ENCODE measurements around the gene NPAS3.

NPAS3 gene

DNA sequence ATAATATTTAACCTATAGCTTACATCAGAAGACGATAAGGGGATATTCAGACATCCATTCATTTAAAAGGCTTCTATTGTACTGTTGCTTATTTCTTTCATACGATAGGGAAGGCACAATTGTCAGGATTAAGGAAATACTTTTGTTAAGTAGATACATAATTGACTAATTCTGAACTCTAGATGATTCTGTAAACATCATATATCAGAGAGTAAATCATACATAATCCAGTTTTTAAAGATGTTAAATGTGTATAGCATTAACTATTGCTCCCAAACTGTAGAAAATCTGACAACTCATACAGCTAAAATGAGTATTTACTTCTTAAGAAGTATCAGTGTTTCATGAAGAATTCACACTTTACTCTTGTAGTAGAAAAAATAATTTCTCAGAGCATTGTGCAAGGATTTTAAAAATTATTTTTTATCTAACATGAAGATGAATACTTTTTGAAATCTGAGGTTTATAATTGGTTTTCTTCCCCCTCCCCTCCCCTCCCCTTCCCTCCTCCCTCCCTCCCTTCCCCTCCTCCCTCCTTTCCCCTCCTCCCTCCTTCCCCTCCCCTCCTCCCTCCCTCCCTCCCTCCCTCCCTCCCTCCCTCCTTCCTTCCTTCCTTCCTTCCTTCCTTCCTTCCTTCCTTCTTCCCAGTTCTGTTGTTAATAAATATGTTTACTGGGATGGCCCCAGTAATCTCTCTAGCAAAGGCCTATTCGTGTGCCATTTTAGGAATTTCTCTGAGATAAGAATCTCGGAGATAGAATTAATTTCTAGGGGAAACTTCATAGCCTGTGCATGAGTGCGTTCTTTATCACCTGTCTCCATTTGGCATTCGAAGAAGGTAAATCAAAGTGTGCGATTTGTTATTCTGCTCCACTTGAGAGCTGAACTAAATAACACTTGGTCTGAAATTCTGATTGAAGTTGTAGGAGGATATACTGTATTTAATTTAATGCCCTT, 2.3 kb downstream of the NPAS3 start:
- DNase-seq = no peak

DNA sequence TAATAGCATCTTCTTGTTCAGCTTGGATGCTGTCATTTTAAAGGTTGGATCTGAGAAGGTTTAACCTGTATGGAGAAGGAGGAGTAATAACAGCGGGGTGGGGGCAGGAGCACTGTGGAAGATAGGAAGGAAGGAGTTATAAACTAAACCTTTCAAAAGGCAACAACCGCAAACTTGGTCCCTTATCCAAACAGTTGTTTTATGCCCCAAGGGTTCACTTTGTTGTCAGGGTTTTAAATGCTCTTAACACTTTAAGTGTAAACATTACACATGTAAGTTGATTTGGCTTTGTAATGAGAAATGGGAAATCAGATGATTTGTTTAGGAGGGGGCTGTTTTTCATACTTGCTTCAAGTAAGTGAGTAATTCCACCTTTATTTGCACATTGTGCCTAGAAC, 3.0 kb downstream of the NPAS3 start:
- no peak for DNase-seq

DNA sequence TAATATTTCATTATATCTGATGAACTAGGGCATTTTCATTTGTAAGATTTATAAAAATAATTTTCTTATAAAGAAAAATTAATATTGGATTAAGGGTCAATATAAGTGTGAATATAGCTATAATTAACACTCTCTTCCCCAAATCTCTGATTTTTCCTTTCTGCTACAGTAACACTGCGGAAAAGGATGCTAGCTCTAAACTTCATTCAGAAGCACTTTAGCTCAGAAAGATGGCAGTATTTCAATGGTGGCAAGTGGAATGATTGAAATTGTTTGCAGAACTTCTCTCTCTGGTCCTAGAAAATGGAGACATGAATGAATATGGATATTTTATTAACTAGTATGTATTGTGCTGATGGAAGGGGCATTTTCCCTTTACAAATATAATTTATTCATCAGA, 8.4 kb downstream of the NPAS3 start:
- no peak for DNase-seq

DNA sequence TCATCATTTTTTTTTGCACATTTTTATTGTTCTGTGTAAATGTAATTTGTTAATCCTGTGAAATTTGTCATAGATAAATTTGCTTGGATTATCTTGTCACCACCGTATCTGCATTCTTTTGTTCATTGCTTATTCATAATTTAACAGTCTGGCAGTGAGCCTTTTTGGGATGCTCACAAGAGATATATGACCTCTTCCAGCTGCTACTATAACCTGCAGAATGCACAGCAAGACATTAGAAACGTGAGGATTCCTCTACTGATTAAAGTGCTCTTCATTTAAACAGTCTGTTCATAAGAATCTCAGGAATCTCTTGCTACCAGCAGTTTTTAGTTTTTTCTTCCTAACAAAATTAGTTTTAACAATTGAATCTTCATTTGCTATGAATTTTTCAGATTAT, 9.1 kb downstream of the NPAS3 start:
- DNase-seq = no peak

DNA sequence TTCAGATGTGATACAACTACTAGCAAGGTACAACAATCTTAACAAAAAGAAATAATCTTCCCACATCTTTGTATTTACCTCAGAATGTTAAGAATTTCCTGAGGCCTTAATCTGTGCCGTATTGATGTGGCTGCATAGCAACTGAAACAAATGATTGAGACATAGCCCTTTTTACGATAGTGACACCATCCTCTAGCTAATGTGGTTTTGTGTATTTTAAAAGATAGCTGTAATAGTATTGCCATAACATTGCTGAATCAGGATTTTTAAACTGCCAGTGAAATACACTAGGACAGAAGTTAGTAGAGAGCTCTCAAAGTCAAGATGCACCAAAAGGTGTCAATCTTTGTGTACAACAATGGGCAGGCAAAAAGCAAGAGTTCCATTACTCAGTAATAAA, 11.9 kb downstream of the NPAS3 start:
- DNase-seq = no peak

DNA sequence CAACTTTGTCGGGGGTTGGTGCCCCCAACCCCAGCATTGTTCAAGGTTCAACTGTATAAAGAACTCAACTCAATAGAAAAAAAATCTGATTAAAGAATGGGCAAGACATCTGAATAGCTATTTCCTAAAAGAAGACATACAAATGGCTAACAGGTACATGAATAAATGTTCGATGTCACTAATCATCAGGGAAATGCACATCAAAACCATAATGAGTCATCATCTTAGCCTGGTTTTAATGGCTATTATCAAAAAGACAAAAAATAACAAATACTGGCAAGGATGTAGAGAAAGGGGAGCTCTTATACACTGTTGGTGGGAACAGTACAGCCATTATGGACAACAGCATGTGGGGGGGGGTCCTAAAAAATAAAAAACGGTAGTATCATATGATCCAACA, 28.7 kb downstream of the NPAS3 start:
- DNase-seq = no peak

DNA sequence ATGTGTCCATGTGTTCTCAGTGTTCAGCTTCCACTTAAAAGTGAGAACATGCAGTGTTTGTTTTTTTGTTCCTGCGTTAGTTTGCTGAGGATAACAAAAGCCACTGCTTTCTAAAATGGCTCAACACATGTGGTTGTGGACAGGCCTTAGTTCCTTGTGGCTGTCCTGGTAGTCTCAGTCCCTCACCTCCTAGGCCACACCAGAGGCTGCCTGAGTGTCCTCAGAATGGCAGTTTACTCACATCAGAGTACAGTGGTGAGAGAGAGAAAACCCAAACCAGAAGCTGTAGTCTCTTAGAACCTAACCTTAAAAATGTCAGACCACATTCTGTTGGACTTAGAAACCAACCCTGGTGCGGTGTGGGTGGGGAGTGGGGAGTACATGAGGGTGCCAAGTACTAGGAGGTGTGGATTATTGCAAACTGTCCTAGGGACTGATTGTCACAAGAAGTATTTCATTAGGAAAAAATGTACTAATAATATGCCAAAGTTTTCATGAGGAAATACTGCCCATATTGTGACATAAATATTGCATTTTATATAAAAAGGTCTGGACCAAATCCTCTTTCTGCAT, 30.4 kb downstream of the NPAS3 start:
- no peak for DNase-seq

DNA sequence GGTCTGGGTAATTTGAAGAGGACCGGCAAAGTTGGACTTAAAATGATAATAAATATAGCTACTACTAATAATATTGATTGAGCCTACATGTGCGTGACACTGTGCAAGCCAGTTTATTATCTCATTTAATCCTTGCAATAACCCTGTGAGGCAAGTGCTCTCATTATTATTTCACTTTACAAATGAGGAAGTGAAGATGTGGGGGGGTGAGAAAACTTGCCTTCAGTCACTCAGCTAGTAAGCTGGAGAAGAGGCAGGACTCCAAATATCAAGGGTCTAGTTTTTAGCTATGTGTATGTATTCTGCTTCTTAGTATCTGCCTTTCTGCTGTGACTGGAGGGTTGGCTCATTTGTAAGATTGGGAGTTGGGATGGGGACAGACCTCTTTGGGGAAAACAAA, 39.2 kb downstream of the NPAS3 start:
- no peak for DNase-seq

DNA sequence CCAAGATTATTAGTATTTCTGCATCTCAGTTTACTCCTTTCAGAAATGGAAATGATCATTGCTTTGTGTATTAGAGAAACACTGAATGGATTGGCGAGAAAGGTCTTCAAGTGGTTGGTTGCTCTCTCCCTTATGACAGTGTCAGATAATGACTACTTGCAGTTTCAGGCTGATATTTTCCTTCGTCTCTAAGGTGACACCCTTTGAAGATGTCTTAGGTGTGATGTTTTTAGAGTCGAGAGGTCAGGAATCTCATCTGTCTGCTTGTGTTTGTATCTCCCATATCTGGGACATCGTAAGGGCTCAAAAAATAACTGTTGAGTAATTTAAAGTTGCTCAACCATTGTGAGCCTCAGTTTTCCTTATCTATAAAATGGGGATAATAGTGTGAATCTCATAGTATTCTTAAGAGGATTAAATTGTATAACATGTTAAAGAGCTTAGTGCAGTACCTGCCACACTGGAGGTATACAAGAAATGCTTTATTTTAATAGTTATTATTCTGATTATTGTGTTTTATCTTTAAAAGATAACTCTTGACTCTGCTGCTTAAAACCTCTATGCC, 40.1 kb downstream of the NPAS3 start:
- no peak for DNase-seq

DNA sequence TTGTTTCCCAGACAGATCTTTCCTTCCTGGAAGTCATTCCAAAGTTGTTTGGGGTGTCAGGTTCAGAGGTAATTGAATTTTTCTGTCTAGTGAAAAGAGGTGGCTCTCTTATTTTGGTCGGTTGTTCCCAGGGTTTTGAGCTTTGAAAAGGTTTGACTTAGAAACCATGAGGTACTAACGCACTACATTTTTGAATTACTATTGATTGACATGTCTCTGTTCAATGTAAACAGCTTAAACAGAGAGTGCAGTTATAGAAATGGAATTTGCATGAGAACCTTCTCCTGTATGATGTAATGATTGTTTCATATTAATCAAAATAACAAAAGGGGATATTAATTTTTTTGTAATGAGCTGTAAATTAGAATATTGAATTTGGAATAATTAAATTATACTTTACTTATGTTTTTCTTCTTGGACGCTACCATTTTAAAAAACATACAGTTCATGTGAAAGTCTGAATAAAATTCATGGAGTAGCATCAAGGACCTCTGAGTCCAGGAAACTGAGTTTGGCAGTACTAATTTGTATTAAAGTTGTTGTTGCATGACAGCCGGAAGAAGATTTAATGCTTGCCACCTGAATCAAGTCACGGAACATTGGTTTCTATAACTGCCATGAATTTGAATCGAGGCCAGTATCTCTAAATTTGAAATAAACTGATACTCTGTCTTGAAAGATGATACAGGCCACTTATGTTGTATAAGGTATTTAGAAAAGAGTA, 41.7 kb downstream of the NPAS3 start:
- no peak for DNase-seq

DNA sequence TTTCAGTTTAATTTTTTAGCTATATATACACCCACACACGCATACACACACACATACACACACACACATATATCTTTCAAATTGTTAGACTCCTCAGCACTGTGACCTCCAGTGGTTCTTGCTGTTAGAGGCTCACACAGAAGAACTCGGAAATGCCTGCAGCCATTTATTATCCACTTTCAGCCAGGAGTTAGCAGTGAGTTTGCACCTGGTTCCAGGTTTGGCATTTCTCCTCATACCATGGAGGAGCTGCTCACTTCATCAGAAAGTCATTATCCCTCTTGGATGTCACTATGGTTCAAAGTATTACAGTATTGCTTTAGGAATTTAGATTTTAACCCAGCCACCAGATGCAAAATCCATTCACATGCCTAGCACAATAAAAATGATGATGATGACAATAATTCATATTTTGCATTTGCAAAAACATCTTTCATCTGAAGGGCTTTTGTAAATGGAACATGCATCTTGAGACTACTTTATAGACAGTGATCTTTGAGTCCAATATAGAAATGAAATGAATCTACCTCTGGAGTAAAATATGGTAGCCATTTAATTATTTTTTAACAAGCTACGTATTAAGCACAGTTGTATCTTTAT, 42.3 kb downstream of the NPAS3 start:
- DNase-seq = no peak

DNA sequence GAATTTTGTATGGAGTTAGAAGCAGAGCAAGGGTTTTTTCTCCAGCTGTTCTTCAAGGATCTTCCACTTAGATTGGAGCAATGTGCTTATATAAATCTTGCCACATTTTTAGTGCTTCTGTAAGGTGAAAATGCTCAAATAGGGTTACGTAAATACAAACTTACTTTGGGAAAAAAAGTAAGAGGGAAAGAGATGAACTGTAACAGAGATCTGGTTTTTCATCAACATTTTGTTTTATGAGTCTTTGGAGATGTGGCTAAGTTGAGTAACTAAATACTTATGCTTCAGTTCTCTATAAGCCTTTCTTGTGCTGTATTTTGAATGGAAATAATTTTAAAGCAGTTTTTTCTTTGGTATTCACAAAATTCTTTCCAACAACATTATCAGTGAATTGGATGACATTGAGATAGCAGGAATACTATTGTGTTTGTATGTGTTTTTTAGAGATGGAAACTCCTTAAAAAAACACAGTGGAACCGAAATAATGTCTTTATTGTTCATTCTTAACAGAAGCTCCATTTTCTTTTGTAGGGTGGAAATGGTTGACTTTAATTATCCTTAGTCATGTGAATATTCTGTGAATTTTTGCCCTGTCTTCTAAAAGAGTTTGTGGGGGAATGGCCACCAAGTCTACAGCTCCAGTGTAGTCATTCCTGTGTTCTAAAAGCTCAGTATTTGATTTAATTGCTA, 45.7 kb downstream of the NPAS3 start:
- DNase-seq = no peak

DNA sequence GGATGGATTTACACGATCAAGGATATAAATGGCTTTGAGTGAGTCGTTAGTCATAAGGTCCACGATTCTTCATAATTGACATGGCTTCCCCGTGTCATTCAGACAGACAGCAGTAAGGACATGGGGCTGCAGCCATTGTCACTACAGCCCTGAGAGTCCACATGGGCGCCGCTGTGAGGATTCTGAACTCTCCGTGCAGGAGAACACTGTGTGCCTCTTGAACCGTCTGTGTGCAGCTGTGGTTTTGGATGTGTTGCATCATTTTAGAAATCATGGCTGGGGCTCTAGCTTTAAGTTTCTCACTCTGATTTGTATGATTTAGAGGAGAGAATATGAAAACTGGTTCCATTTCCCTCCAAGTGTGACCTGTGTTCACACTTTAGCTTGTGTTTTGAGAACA, 47.2 kb downstream of the NPAS3 start:
- DNase-seq = no peak

DNA sequence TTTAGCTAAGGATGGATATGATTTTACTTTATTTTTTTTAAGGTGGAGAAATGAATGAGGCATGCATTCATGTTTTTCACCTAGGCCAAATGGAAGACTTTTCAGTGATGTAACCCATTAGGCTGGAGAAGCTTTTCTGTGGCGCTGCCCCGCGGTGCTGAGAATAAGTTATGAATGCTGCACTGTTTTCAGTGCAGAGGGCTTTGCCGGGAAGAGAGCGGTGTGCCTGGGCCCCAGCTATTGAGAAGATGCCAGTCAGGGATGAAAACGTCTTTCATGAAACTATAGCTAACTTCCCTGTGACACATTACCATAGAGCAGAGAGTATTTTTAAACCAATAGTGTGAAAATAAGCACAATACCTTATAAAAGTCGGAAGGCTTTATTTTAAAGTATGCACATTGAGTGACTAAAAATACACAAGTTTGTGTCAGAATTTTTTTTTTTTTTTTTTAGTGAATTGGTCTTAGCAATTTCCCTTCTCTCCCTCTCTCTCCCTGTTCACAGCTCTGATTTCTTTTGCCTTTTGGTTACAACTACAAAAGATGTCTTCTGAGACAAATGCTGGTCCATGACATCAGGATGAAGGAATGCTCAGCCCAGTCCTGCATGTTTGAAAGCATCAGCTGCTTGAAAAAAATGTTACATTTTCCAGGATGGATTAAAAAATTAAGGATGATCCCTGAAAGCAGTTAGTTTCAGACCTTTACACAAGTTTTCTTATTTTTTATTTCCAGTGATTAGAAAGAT, 48.3 kb downstream of the NPAS3 start:
- no peak for DNase-seq

DNA sequence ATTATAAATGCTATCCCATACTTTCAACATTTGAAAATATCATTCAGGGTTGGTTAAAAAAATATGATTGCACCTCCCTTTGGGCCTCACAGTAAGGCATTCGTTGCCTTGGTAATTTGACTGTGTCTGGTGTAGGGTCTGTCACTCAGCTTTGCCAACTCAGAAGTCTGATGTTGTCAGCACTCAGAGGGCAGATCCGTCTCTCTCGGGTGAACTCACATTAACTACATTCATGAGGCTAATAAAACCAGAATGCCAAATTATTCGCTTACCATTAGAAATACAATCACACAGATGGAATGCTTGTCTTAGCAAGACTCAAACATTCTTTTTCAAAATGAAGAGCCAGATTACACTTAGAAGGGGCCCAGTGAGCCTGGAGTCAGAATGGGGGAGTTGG, 53.0 kb downstream of the NPAS3 start:
- no peak for DNase-seq

DNA sequence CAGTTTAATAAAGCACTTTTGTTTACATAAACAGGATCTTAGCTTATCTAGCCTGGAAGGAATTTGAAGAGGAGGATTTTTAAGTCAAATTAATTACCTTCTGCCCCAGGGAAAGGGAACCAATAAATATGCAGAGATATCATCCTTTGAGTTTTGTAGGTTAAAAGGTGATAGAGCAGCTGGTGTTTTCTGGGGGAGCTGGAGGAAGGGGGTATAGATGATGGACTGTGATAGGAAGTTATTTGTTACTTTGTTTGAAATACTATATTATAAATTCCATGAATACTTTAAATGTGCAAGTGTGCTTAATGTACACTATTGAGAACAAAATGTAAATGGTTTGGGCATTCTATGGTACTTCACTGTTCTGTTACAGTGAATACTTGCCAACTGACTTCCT, 55.2 kb downstream of the NPAS3 start:
- no peak for DNase-seq

DNA sequence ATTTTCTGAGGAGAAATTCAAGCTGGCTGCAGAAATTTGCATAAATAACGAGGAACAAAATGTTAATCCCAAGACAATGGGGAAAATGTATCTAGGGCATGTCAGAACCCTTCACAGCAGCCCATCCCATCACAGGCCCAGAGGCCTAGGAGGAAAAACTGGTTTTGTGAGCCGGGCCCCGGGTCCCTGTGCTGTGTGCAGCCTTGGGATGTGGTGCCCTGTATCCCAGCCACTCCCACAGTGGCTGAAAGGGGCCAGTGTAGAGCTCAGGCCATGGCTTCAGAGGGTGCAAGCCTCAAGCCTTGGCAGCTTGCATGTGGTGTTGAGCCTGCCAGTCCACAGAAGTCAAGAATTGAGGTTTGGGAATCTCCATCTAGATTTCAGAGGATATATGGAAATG, 57.7 kb downstream of the NPAS3 start:
- no peak for DNase-seq

DNA sequence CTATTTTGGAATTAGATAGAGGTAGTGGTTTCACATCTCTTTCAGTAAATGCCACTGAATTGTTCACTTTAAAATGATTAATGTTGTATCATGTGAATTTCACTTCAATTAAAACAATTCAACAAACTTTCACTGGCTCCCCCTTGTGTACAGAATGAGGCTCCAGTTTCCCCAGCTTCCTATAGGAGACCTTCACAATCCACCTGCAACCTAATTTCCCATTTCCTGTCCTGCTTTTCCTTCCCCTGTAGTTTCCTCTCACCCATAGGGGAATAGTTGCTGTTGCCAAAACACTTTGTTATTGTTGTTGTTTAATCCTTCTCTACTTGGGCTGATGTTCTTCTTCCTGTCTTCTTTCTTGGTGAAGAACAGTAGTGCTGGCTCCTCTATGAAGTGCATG, 59.8 kb downstream of the NPAS3 start:
- no peak for DNase-seq

DNA sequence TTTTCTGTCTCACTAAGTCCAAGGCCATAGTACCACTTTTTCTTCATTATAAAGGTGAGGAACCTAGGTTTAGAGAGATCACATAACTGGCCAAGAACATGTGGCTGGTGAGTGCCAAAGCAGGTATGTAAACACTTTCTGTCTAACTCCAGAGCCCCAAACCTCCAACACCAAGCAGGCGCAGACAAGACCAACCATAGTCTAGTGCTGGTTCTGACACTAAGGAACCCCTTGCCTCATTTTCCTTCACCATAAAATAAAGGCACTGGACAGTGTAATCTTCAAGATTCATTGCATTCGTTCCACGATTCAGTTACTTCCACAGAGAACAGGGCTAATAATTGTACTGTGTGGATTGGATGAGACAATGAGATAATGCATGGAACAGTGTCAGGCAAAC, 71.0 kb downstream of the NPAS3 start:
- no peak for DNase-seq

DNA sequence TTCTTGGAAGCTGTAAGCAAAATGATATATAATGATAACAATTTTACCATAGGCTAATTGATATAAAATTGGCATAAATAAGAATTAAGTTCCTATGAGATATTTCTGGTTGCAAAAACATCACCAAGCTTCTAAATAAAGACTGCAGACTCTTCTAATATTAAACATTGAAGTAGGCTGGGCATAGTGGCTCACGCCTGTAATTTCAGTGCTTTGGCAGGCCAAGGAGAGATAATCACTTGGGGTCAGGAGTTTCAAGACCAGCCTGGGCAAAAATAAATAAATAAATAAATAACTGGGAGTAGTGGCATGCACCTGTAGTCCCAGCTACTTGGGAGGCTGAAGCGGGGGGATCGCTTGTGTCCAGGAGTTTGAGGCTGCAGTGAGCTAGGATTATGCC, 71.8 kb downstream of the NPAS3 start:
- DNase-seq = no peak

DNA sequence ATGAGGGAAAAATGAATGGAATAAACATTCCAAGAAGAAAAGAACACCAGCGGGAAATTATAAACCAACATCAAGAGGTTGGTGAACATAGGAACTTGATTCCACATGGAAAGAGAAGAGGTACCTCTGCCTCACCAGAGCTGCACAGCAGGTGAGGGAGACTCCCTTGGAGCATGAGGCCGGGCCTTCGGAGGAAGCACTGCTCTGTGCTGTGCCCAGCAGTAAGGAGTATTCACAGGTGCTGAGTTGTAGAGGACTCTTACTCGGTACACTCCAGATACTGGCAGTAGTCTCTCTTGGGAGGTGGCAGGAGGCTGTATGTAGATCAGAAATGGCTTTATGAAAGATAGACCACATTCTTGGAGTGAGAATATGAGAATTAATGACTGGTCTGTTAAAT, 76.0 kb downstream of the NPAS3 start:
- DNase-seq = no peak

DNA sequence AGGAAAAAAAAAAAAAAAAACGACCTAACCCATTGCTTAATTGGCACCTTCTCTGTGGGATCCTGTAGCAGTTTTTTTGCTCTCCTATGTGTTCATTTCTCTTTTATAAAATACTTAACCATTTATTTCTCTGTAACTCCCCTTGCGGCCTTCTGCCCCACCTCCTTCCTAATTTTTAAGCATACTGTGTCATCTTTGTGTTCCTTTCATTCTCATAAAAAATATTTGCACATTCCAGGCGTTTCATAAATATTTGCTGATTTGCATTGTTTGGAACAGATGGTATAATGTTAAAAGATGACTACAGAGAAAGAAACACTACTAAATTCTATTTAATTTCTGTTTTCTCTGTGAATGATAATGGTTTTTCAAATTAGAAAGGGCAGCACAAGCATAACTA, 77.9 kb downstream of the NPAS3 start:
- no peak for DNase-seq
